Esophagus (tissue), 2 donors: ENCODE data around the gene CR2. TPM values are rescaled to one million over a fixed set of nuclear protein-coding genes. Genes with fewer than 3 reads are reported as not detected.
"Not testable (repeated sequence)": the region's sequence is repeated elsewhere in the genome, so short reads cannot be mapped to it uniquely, and the experiment has no call there.

Experiments used
- H3K27ac ChIP-seq, 2 donors: one replicate each; pipeline ENCODE4 v1.5.1; 2013; ENCODE audit warnings: low read depth in 2 of 2, mild to moderate bottlenecking in 2 of 2, inconsistent platforms in 1 of 2, low read length in 1 of 2, moderate library complexity in 1 of 2
- H3K27me3 ChIP-seq, 2 donors: one replicate each; pipeline ENCODE4 v1.6.1; 2013; ENCODE audit warnings: low read length in 2 of 2, control low read depth in 1 of 2, mild to moderate bottlenecking in 1 of 2; ENCODE audit not compliant: insufficient read depth in 2 of 2, control insufficient read depth in 1 of 2
- H3K36me3 ChIP-seq, 2 donors: one replicate each; pipeline ENCODE4 v1.6.1; 2013; ENCODE audit warnings: low read length in 1 of 2; ENCODE audit not compliant: control insufficient read depth in 2 of 2, insufficient read depth in 2 of 2
- H3K4me1 ChIP-seq, 2 donors: one replicate each; pipeline ENCODE4 v1.6.1; 2013; ENCODE audit warnings: low read length in 1 of 2; ENCODE audit not compliant: control insufficient read depth in 2 of 2, insufficient read depth in 2 of 2
- H3K4me3 ChIP-seq, 2 donors: one replicate each; pipeline ENCODE4 v1.5.1; 2013; ENCODE audit warnings: low read length in 2 of 2, mild to moderate bottlenecking in 2 of 2, low read depth in 1 of 2, moderate library complexity in 1 of 2
- H3K9me3 ChIP-seq, 2 donors: one replicate each; pipeline ENCODE4 v1.6.1; 2013; ENCODE audit warnings: mild to moderate bottlenecking in 2 of 2, low read depth in 1 of 2, low read length in 1 of 2, moderate library complexity in 1 of 2; ENCODE audit not compliant: control insufficient read depth in 2 of 2, insufficient read depth in 1 of 2
- WGBS, 2 donors: extraction: QIAGEN DNeasy Blood & Tissue Kit; methylation state at CpG; one replicate each; pipeline ENCODE4 v1.1.7; 2013; 5-methylcytosine and 5-hydroxymethylcytosine counted together
- polyA plus RNA-seq, 2 donors: library from polyadenylated mRNA; stranded (reverse); fragments of 200-250 nt; gene quantifications; one replicate each; pipeline ENCODE4 v1.2.3, GENCODE V29; 2013
- donor health status: healthy with polysubstance abuse.
- donor health status: Bipolar disorder and iron deficiency.

CR2 gene
- polyA plus RNA-seq, 2 donors = 0.02 to 0.06 TPM

- not testable (repeated sequence) for H3K9me3 ChIP-seq, H3K27me3 ChIP-seq, H3K27ac ChIP-seq, H3K4me3 ChIP-seq, H3K4me1 ChIP-seq, H3K36me3 ChIP-seq
- WGBS, 2 donors = 86 to 87% methylated on average over 3 of the region's 3 CpGs
Observed at GRCh38 chr1:207436746-207437145, 17.4 kb upstream of the CR2 start.

GRCh38 chr1:207440626-207441025 is 13.5 kb upstream of the CR2 start:
- Histone ChIP-seq H3K27me3 (no peaks in the 10 kb centered on the region), H3K4me1 (no peaks in the 10 kb centered on the region), H3K36me3 (no peaks in the 10 kb centered on the region), H3K9me3 (no peaks in the 10 kb centered on the region), H3K4me3 (no peak overlapping the region), H3K27ac (no peak overlapping the region)
- 91 to 92% methylated on average over 2 of the region's 2 CpGs for WGBS, 2 donors

GRCh38 chr1:207444514-207445217 is 9.5 kb upstream of the CR2 start:
- H3K9me3 ChIP-seq = no peaks in the 10 kb centered on the region
- WGBS, 2 donors = 71 to 77% methylated on average over 5 of the region's 5 CpGs

GRCh38 chr1:207453710-207454045 is 450 bp upstream of the CR2 start:
- Histone ChIP-seq H3K4me1 (peaks cover 6 to 9% of the 10 kb centered on the region in 2 donors), H3K27me3 (peaks cover 4 to 12% of the 10 kb centered on the region in 2 donors), H3K27ac (no peak overlapping the region), H3K36me3 (no peaks in the 10 kb centered on the region), H3K9me3 (no peaks in the 10 kb centered on the region), H3K4me3 (no peak overlapping the region)
- WGBS, 2 donors = 3 to 16% methylated on average over 1 of the region's 1 CpG

More at GRCh38 chr1:207444514-207445217, 9.5 kb upstream of the CR2 start:
- H3K27ac ChIP-seq = no peak overlapping the region
- no peaks in the 10 kb centered on the region for H3K36me3 ChIP-seq
- no peaks in the 10 kb centered on the region for H3K27me3 ChIP-seq
- no peaks in the 10 kb centered on the region for H3K4me1 ChIP-seq
- H3K4me3 ChIP-seq = no peak overlapping the region

- H3K36me3 ChIP-seq = no peaks in the 10 kb centered on the region
- no peaks in the 10 kb centered on the region for H3K9me3 ChIP-seq
- H3K4me1 ChIP-seq = peaks cover 6 to 9% of the 10 kb centered on the region in 2 donors
- peaks cover 4 to 12% of the 10 kb centered on the region in 2 donors for H3K27me3 ChIP-seq
- 46 to 50% methylated on average over 6 of the region's 6 CpGs for WGBS, 2 donors
- H3K27ac ChIP-seq = no peak overlapping the region
- H3K4me3 ChIP-seq = no peak overlapping the region
Observed at GRCh38 chr1:207455183-207455754, 1.1 kb downstream of the CR2 start.

GRCh38 chr1:207458414-207458813 is 4.3 kb downstream of the CR2 start:
- Histone ChIP-seq H3K27me3 (peaks cover 0 to 12% of the 10 kb centered on the region in 2 donors), H3K9me3 (no peaks in the 10 kb centered on the region), H3K36me3 (no peaks in the 10 kb centered on the region), H3K4me3 (no peak overlapping the region), H3K27ac (no peak overlapping the region), H3K4me1 (peaks cover 6 to 9% of the 10 kb centered on the region in 2 donors)
- 88 to 91% methylated on average over 1 of the region's 1 CpG for whole genome bisulfite sequencing, 2 donors

- Histone ChIP-seq H3K27me3 (peaks cover 0 to 11% of the 10 kb centered on the region in 2 donors), H3K27ac (no peak overlapping the region), H3K4me3 (no peak overlapping the region), H3K9me3 (no peaks in the 10 kb centered on the region), H3K36me3 (no peaks in the 10 kb centered on the region), H3K4me1 (peaks cover 6 to 7% of the 10 kb centered on the region in 2 donors)
- 82 to 84% methylated on average over 2 of the region's 2 CpGs for WGBS, 2 donors
Observed at GRCh38 chr1:207459008-207459407, 4.9 kb downstream of the CR2 start.

GRCh38 chr1:207461649-207462048 is 7.5 kb downstream of the CR2 start:
- Histone ChIP-seq H3K27ac (no peak overlapping the region), H3K36me3 (no peaks in the 10 kb centered on the region), H3K9me3 (no peaks in the 10 kb centered on the region), H3K4me1 (no peaks in the 10 kb centered on the region), H3K27me3 (peaks cover 2 to 3% of the 10 kb centered on the region in 2 donors), H3K4me3 (no peak overlapping the region)
- WGBS, 2 donors = 90 to 96% methylated on average over 1 of the region's 1 CpG

GRCh38 chr1:207462535-207462934 is 8.4 kb downstream of the CR2 start:
- H3K4me1 ChIP-seq = no peaks in the 10 kb centered on the region
- no peaks in the 10 kb centered on the region for H3K36me3 ChIP-seq
- no peak overlapping the region for H3K4me3 ChIP-seq
- peaks cover 0 to 3% of the 10 kb centered on the region in 2 donors for H3K27me3 ChIP-seq
- H3K27ac ChIP-seq = no peak overlapping the region
- no peaks in the 10 kb centered on the region for H3K9me3 ChIP-seq

GRCh38 chr1:207463021-207463420 is 8.9 kb downstream of the CR2 start:
- Histone ChIP-seq H3K27me3 (peaks cover 0 to 3% of the 10 kb centered on the region in 2 donors), H3K27ac (no peak overlapping the region), H3K9me3 (no peaks in the 10 kb centered on the region), H3K36me3 (no peaks in the 10 kb centered on the region), H3K4me3 (no peak overlapping the region), H3K4me1 (no peaks in the 10 kb centered on the region)
